NCI-H1930 (cell line): ENCODE measurements around the gene ANGPT4.
"Not testable (repeated sequence)": the region's sequence is repeated elsewhere in the genome, so short reads cannot be mapped to it uniquely, and the experiment has no call there.

ENCODE experiments used
- DNase-seq, 2 experiments: peaks; one replicate each; lab custom pipeline; 2025; lab: John Stamatoyannopoulos, UW

The ANGPT4 gene

GRCh38 chr20:844473-845225 lies 71.5 kb downstream of the ANGPT4 start:
- peak; percentile 85 to 94 for DNase-seq

DNA sequence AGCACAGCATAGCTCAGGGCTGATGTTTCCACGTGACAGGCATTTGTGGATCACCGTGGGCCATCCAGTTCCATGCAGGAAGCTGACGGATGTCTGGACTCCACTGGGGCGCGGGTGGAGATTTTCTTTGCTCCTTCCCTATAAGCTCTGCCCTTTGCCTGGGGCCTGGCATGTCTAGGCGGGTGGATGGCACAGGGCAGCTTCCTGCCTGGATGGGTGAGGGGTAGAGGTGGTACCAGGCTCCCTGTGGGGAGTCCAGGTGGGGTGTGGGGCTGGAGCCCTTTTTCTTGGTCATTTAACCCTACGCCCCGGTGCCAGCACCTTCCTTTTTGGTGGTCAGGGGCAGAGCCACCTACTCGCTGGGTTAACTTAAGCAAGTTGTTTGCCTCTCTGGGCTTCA lies 72.2 kb downstream of the ANGPT4 start:
- DNase-seq, result no peak

DNA sequence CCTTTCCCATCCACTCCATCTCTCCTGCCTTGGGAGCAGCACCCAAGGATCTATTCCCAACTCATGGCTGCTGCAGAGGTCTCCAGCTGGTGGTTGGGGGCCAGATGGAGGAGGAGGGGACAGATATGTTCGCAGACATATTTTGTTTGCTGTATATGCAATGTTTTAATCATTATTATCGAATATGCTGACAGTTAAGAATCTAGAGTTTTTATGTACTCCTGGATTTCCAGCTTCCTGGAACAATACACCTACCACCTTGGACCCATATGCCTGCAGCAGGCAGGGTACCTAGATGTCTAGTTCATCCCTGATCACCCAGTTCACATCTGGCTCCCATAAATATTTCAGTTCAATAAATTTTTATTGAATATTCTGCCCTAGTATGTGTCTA lies 73.6 kb downstream of the ANGPT4 start:
- no peak for DNase-seq

DNA sequence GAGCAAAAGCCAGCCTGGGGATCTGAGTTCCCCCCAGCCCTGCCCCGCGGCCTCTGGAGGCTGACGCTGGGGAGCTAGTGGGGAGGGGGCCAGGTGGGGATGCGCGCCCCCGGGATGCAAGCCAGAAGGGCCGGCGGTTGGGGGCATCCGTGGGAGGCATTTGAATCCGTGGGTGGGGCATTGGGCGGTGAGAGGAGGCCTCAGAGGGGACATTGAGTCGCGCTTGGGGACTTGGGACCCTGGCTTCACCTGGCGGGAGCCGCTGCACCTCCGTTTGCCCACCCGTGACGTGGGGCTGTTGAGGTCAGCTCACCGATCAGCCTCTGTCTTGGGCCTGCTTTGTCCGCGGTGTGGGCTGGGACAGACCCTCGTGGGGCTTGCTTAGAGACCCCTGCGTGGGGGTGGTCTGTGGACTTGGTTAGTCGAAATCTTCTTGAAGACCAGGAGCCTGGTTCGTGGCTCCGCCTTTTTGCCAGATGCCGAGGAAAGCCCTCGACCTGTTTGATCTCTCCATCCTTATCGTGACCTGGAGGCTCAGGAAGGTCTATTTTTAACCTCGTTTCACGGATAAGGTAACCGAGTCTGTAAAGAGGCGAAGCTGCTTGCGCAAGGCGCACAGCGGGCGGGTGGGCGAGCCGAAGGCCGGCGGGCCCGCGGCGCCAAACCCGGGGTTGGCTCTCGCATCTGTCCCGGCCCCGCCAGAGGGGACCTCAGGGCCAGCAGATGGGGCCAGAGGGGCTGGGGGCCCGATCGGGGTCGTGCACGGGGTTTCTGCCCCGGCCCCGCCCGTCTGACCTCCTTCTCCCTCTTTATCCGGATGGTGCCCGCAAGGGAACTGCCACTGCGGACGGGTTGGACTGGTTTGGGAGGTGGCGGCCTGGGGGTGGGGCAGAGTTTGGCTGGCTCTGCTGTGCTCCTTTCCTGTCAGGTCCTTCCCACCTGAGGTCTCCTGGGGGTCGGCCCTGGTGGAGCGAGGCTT lies 74.3 kb downstream of the ANGPT4 start:
- DNase-seq, result no peak

GRCh38 chr20:840858-841567 lies 75.1 kb downstream of the ANGPT4 start:
- DNase-seq, result no peak

DNA sequence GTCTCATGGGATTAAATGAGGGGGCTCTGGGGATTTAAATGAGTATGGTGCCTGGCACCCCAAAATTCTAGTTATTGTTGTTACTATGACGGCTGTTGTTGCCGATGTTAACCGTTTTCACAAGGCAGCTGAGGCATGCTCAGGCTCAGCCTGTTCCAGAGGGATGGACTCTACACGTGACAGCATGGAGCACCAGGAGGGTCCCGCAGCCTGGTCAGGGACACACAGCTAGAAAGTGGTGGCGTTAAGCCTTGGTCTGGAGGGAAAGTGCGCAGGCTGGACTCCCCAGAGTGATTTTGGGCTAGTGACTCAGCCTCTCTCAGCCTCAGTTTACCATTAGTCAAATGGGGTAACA lies 75.7 kb downstream of the ANGPT4 start:
- no peak for DNase-seq

DNA sequence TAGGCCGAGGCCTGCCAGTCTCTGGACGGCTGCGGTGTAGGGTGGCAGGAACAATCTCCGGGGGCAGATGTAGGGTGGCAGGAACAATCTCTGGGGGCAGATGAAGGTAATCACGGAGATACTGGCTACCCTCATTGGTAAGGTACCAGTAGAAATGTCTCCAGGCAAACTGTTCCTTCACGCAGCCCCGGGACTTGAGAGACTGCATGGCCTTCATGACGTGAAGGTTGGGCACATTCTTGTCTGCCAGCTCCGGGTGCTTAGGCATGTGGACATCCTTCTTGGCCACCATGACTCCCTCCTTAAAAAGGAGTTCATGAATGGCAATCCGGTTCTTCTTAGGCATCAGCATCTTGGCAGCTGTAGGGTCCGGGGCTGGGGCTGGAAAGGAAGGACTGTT lies 76.5 kb downstream of the ANGPT4 start:
- no peak for DNase-seq

DNA sequence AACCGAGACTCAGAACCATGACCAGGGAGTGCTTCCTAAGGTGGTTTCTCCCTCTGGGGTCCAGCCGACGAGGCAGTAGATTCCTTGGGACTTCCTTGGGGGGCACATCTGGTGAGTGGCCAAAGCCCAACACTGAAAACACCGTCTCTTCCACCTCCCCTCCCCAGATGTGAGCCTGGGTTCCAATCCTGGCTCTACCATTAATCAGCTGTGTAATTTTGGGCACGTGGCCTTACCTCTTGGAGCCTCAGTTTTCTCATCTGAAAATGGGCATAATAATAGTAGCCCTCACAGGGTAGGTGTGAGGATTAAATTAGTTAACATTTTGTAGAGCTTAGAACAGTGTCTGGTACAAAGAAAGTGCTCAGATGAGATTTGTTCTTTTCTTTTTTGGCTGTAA lies 77.1 kb downstream of the ANGPT4 start:
- DNase-seq, result no peak

- DNase-seq, result no peak
Observed at GRCh38 chr20:836190-836589, 79.9 kb downstream of the ANGPT4 start.

GRCh38 chr20:835608-836045 lies 80.5 kb downstream of the ANGPT4 start:
- no peak for DNase-seq

GRCh38 chr20:834151-834746 lies 81.9 kb downstream of the ANGPT4 start:
- no peak for DNase-seq

DNA sequence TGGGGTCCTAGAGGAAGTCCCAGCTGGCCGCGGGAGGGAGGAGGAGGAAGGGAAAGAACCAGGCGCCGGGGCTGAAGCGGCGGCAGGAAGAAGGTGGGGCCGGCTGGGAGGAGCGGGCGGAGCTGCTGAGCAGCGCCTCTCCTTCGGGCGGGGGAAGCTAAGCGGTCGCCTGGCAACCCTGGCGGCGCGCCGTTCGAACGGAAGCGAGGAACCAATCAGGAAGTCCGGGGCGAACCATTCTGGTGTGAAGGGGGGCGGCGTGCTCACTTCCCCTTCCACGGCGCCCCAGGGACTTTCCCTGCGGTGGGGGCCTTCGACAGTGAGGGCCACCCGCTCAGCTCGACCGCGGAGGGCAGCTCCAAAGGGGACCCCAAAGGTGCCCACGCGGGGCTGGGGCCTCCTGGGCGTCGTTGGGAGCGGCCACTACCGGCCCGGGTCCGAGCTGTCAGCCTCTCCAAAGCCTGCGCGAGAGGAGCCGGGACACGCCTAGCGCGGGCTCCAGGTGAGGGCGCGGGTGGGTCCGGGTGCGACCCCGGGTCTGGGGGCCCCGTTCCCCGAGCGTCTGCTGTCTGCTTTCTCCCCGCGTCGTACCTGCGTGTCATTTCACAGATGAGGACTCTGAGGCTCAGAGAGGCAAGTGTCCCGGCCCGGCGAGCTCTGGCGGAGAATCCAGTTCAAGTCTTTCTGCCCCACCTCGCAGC lies 82.5 kb downstream of the ANGPT4 start, which contains the start of gene FAM110A:
FAM110A (plus strand) TSS at position 266 of the 701 bp plus-strand sequence. CDS start 11,090 bp downstream, outside the sequence.
- DNase-seq, result peak; percentile 95

GRCh38 chr20:833121-833449 lies 83.0 kb downstream of the ANGPT4 start:
- no peak for DNase-seq

GRCh38 chr20:831956-832355 lies 84.2 kb downstream of the ANGPT4 start:
- DNase-seq, result no peak

DNA sequence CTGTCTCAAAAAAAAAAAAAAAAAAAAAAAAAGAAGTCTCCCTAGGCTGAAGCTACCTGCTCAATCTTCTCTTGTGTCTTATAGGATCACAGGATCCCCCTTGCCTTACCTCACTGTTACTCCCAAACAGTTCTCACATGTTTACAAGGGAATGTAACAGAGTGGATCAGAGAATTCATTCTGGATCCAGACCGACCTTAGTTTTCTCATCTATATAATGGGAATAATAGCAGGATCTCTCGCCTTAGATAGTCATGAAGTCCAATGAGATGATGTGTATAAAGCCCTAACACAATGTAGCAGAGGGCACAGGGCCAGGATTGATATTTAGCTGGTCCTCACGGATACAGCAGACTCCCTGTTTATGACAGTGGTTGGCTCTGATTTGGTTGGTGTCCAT lies 84.9 kb downstream of the ANGPT4 start:
- no peak for DNase-seq

DNA sequence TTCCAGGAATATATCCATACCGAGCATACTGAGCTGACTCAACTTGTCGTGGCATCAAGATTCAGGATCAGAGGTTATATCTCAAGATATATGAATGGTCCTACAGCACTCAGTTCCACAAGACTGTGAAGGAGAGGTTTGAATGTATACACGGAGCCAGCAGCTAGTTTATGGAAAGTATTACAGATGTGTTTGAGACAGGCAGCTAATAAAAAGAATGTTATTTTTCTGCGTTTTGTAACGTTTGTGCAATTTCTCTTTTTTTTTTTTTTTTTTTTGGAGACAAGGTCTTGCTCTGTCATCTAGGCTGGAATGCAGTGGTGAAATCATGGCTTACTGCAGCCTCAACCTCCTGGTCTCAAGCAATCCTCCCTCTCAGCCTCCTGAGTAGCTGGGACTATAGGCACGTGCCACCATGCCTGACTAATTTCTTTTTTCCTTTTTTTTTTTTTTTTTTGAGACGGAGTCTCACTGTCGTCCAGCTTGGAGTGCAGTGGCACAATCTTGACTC lies 86.1 kb downstream of the ANGPT4 start:
- no peak for DNase-seq

- DNase-seq, result no peak
Observed at GRCh38 chr20:829551-829950, 86.6 kb downstream of the ANGPT4 start.

DNA sequence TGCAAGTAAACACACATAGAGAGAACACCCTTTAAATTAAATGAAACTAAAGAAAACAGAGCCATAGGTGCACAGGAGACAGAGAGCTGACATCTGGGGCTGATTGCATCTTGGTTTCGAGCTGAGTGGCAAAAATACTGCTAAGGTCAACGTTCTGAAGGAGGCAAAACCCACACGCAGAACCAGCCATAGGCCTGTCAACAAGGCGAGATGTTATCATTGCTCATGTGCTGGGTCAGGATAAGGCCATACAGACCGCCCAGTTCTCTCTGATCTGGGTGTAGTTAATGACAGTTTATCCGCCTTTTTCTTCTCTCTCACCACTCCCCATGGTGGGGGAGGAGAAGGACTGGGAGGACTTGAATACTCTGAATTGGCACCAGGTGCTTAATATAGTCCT lies 87.1 kb downstream of the ANGPT4 start:
- no peak for DNase-seq

DNA sequence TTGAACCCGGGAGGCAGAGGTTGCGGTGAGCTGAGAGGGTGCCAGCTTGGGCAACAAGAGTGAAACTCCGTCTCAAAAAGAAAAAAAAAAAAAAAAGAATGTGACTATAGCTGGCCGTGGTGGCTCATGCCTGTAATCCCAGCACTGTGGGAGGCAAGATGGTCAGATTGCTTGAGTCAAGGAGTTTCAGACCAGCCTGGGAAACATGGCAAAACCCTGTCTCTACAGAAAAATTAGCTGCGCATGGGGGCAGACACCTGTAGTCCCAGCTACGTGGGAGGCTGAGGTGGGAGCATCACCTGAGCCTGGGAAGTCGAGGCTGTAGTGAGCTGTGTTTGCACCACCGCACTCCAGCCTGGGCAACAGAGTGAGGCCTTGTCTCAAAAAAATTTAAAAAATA lies 88.2 kb downstream of the ANGPT4 start:
- not testable (repeated sequence) for DNase-seq

DNA sequence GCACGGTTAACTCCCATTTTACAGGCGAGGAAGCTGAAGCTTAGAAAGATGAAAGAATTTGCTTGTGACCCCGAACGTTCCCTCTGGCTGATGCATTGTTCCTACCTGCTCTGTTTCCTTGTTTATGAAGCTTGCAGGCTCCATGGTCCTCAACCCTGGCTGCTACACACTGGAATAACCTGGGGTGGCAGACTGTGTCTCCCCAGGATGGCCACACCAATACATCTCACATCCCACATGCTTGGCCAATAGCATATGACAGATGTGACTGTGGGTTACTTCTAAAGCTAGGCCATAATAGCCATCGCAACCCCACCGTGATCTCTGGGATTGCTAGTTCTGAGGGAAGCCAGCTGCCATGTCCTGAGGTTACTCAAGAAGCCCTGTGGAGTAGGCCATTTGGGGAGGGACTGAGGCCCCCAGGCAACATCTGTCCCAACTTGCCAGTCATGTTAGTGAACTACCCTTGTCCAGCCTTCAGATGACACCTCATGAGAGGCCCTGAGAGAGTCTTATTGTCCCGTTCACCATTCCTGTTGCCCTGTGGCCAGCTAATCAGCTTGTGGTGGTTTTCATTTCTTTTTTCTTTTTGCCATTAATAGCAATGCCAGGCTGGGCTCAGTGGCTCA lies 89.3 kb downstream of the ANGPT4 start:
- DNase-seq, result no peak
